GM21447 (cell line): Measurements from ENCODE around the gene PITPNC1.
"Not testable (repeated sequence)": the region's sequence is repeated elsewhere in the genome, so short reads cannot be mapped to it uniquely, and the experiment has no call there.

Experiments
- ATAC-seq: cut with Tn5 transposase; IDR thresholded peaks from one replicate; pipeline ENCODE4 v1.9.1; 2021; ENCODE audit not compliant: unreplicated experiment

PITPNC1 gene

DNA sequence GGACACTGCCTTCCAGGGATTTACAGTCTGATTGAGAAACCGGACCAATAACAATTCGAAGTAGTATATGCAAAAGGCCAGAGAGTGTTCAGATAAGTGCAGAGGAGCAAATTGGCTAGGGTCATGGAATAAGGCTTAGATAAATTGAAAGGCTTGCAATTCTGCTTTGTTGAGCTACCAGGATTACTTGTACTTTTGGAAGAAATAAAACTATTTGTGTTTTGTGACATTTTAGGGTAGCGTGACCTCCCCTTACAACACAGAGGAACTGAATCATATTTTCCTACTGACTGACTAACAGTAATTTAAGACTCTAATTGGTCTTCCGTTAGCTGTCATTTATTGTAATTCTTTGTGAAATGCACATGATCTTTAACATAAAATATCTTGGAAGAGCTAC, 104.7 kb downstream of the PITPNC1 start:
- no peak for ATAC-seq

DNA sequence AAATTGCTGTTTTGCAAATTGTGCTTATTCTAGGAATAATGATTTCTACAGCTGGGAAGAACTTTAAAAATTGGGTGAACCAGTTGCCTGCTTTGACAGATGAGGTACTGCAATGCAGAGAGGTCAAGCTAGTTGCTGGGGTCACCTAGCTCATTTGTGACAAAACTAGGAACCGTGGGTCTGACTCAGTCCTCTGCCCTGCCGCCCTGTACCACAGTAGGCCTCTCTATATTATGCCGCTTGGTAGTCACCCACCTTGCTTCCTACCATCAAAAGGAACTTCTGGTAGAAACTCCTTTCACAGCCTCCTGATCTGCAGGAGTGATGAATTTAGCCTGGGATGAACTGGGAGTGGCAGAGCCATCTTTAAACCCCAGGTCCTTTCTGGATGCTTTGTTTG, 105.7 kb downstream of the PITPNC1 start:
- ATAC-seq: no peak

DNA sequence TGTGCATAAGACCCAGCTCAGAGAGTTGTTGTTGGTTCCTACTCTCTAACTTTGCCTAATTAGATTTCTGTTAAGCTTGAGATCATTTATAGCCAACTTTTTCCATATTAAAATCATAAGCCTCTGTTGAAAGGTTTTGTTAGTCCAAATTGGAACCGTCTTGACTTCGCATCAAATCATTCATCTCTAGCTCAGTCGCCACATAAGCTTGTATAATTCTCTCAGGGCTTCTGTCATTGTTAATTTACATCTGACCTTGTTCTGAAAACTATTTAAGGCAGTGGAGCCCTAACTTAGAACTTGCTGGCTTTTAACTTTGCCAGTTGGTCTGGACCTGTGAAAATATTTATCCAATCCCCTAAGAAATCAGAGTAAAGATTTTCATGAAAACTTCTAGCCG, 107.2 kb downstream of the PITPNC1 start:
- no peak for ATAC-seq

DNA sequence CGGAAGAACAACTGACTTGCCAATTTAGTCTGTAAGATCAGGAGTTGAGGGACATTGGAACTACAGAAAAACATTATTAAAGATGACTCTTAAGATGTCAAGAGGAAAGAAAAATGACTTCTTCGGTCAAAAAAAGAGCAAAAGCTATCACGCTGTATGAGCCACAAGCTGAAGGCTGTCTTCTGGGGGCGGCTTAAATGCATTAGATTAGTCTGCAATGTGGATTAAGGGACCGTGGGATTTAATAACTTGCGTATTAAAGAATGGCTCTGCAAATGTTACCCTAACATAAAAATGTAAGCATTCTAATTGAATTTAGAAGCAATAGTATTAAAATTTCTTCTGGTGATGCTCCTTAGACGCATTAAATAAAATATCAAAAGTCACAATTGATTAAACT, 108.6 kb downstream of the PITPNC1 start:
- no peak for ATAC-seq

DNA sequence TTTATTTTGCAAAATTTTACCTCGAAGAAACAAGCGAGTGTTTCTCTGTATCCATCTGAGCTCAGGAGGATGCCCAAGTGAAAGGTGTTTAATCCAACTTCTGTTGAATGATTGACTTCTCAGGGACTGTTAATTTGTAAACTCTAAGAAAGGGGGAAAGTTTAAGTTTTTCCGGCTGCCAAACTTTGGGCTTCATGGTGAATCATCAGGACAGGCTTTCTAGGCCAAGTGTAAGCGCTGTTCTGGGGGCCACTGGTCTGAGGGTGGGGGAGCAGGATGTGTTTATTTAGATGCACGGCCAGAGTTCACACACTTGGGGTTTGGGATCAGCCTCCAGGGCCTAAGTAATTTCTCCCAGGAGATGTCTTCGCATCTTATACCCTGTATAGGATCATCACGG, 110.4 kb downstream of the PITPNC1 start:
- no peak for ATAC-seq

DNA sequence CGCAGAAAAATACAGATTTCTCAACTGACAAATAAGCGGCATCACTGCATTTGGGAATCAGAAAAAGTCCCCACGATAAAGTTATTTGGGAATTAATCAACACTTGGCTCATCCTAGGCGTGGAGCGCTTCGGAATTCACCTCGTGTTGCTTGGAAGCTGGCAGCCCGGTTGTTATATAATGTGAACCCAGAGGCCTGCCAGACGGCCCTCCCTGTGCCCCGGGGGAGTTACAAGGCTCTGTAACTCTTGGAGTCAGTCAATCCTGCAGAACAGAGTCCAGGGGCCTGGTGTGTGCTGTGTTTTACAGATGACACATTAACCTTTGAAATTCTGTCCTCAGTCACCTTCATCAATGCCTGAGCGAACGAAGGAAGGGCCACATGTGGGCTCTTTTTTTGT, 111.1 kb downstream of the PITPNC1 start:
- no peak for ATAC-seq

DNA sequence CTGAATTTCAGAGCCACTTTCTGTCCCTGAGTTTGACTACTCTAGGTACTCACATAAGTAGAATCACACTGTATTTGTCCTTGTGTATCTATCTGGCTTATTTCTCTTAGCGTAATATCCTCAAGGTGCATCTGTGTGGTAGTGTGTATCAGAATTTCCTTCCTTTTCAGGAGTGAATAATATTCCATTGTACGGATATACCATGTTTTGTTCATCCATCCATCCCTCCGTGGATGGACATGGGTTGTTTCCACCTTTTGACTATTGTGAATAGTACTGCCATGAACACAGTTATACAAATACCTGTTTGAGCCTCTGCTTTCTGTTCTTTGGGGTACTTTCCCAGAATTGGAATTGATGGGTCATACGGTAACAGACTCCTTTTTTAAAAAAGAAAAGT, 111.7 kb downstream of the PITPNC1 start:
- no peak for ATAC-seq

DNA sequence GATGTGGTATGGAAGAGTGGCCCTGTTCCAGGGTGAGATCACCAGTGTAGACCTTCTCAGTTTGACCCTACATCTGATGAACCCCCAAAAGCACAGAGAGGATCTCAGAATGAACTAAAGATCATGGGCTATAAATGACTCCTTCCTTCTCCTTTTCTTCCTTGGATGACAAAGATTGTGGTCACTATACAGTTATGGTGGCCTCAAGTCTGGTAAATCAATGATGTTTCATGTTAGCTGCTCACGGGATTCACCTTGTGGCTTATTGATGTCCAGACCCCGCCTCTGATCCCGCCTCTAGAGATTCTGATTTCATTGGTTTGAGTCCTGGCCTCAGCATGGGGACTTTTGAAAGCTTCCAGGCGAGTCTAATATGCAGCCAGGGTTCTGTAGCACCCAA, 112.2 kb downstream of the PITPNC1 start:
- no peak for ATAC-seq

DNA sequence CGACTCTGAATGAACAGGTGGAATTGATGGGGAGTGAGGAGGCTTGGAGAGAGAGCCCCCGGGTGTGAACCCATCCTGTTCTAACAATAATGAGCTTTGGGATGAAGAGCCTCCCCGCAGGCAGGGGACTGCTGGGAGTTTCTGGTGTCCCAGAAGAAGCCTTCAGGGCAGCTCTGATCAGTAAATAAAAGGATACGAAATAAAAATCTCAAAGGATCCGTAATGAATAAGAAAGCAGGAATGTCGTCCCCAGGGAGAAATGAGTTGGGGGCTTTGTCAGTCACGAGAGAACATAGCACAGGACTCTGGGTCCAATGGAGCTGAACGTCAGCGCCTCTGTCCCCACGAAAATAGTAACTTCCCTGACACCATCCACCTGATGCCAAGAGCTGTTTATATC, 113.4 kb downstream of the PITPNC1 start:
- ATAC-seq: no peak

DNA sequence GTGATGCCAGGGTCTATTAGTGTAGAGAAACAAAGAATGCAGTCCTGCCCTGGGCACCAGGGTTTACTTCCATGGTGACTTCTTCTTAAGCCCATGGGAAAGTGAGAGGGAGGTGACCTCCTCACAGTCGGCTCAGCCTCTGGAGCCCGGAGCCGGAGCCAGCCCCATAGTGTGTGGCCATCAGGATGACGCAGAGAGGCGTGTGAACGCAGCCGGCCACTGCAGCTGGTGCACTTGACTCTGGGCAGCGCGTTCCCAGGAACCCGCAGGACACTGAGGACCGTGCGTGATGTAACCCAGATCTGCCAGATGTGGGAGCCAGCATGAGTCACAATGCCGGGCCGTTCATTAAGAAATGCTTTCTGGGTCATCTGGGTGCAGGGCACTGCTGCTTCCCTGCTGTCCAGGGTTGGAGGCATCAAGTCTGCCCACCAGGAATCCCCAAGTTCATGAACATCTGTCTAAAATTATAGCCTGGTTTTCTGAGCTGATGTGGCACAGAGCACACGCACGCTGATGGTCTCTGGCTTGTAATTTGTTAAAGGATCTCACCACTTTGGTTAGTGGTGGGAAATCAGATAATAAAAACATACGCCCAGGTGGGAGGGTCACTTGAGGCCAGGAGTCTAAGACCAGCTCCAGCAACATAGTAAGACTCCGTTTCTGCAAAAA, 114.1 kb downstream of the PITPNC1 start:
- ATAC-seq: no peak

DNA sequence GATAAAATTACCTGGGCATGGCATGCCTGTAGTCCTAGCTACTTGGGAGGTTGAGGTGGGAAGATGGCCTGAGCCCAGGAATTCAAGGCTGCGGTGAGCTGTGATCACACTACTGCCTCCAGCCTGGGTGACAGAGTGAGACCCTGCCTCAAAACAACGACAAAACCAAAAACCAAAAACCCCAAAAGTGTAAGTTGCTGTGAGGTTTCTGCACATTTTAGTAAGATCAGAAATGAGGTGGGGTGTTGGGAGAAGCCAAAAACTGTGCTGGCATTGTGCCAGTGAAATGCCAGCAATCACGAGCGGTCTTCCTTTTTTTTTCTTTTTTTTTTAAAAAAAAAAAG, 114.6 kb downstream of the PITPNC1 start:
- ATAC-seq: no peak

DNA sequence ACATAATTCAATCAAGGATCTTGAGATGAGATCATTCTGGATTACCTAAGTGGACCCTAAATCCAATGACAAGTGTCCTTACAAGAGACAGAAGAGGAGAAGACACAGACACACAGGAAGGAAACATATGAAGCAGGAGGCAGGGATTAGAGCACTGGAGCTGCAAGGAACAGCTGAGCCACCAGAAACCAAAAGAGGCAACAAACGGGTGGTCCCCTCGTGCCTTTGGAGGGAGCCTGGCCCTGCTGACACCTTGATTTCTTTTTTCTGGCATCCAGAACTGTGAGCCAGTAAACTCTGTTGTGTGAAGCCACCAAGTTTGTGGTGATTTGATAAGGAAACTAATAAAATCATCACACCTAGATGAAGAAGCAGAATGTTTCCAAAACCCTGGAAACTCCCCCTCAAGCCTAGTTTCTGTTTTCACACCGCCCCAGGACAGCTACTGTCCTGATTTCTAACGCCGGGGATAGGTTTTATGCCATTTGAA, 115.2 kb downstream of the PITPNC1 start:
- no peak for ATAC-seq

DNA sequence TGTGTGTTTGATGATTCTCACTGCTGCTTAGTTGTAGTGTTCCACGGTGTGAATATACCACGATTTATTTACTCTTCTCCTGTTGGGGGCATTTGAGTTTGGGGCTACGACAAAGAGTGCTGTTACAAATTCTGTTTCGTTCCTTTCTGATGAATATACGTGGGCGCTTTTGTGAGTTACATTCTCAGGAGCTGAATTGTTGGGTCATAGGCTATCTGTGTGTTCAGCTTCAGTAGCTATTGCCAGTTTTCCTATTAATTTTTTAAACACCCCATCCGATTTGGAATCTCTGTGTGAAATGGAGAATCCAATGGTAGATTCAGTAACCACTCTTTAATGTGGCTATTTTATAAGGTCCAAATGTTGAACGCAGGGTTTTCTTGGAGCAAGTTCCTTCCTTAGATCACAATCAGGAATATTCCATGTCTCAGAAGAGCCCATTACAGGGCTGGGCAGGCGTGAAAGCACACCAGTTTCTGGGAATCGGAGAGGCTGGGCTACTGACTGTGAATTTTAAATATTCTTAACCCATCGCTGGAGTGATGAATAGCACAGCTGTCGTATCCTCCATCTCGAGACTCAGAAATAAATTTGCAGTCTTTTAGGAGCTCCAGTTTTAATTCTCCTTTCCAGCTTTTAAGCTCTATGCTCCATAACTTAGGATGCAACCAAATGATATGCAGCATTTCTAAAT, 115.9 kb downstream of the PITPNC1 start:
- no peak for ATAC-seq

DNA sequence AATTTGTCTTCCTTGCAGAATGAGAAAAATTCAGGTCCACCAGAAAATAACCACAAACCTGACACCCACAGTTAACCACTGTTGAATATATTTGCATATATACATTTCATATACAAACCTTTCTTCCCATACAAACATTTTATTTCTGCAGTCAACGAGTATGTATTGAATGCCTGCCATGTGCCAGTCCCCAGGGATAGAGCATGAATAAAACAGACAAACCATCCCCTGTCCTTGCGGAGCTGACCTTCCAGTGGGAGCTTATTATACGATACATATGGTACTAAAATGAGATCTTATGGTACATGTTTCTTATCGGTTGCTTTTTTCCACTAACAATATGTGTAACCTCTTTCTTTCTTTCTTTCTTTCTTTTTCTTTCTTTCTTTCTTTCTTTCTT, 116.7 kb downstream of the PITPNC1 start:
- ATAC-seq: no peak

DNA sequence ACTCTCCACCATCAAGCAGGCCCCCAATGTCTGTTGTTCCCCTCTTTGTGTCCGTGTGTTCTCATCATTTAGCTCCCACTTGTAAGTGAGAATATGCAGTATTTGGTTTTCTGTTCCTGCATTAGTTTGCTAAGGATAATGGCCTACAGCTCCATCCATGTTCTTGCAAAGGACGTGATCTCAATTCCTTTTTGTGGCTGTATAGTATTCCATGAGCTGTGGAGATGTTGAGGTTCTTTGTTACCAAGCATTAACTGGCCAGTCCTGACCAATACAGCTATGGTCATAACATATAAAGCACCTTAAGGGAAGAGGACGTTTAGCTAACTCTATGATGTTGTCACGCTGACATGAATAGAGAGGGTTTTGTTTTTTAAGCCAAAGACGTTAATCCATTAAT, 118.5 kb downstream of the PITPNC1 start:
- ATAC-seq: not testable (repeated sequence)

DNA sequence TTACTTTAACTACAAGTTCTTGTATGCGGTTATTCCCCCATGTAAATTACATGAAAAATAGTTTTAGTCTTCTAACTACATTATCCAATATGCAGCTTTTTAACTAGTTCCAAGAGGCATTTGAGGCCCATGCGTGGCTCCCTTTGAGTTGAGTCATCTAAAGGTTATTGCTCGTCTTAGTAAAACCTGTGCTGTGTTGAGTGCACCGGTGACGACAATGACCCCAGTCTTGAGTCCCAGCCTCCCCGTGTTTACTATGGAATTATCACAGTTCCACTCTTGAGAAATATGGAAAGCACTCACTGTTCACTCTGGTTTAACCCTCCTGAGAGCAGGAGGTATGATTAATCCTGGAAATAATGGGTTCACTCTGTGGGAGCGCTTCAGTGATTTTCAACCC, 119.2 kb downstream of the PITPNC1 start:
- ATAC-seq: no peak

DNA sequence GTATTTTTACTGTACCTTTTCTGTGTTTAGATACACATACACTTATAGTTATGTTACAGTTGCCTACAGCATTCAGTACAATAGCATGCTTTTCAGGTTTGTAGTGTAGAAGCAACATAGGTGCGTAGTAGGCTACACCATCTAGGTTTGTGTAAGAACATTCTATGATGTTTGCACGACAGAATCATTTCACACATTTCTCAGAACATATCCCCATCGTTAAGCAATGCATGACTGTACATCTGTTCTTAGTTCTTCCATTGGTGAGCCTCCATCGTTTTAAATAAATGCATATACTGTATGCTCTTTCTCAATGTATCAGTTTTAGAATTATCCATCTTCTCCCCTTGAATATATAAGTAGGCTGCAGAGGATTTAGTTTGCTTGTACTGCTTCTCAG, 122.6 kb downstream of the PITPNC1 start:
- ATAC-seq: no peak

DNA sequence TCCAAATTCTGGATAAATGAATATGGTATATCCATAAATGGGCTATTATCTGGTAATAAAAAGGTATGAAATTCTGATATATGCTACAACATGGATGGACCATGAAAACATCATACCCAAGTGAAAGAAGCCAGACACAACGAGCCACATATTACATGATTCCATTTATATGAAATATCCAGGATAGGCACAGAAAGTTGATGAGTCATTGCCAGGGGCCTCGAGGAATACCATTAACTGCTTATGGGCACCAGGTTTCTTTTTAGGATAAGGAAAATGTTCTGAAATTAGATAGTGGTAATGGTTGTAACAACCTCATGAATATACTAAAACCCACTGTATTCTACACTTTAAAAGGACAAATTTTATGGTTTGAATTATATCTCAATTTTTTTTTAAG, 123.2 kb downstream of the PITPNC1 start:
- ATAC-seq: no peak

DNA sequence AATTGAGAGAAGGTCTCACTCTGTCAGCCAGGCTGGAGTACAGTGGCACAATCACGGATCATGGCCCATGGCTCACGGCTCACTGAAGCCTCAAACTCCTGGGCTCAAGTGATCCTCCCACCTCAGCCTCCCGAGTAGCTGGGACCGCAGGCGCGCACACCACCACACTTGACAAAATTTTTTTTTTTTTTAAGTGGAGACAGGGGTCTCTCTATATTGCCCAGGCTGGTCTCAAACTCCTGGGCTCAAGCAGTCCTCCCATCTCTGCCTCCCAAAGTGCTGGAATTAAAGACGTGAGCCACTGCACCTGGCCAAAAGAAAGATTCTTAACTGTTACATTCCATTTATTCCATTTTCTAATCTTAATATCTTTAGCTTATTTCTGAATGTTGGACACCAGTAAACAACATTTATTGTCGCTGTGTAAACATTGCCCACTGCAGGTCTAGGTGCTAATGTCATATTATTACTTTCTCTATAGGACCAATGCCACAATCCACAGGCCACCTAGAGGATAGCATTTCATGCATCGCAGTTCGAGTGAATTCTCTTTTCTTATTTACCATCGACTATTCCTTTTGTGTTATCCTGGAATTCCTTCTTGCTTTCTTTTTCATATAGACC, 123.7 kb downstream of the PITPNC1 start:
- ATAC-seq: no peak

DNA sequence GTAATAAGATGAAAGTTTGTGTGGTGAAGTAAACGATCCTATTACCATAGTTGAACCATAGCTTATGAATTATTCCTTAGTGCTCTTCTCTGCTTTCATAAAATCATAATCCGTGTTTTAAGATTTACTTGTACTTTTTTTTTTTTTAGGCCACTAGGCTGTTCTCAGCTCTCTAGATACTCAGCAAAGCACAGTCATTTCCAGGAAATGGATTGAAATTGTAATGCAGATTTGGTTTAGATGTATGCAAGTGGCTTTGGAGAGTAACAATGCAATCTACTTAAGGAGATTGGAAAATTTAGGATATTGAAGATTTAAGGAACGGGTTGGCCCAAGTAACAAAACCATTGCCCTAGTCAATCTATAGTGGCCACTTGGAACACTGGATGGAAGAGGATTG, 125.1 kb downstream of the PITPNC1 start:
- ATAC-seq: no peak

DNA sequence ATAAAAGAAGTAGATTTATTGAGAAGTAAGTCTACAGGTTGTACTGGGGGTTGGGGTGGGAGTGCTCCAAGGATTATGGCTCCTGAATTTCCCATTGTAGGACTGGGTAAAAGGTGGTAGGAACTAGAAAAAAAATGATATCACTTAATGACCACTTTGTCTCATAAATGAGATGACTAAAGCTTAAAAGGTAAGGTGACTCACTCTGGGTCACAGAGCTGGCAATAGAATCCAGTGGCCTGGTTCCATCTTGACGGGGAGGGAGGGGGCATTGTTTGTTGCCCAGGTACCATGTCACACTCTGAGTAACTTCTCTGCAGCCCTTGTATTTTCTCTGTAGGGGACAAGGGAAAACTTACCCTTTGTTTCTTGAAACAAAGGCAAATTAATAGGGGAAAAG, 126.1 kb downstream of the PITPNC1 start:
- no peak for ATAC-seq

DNA sequence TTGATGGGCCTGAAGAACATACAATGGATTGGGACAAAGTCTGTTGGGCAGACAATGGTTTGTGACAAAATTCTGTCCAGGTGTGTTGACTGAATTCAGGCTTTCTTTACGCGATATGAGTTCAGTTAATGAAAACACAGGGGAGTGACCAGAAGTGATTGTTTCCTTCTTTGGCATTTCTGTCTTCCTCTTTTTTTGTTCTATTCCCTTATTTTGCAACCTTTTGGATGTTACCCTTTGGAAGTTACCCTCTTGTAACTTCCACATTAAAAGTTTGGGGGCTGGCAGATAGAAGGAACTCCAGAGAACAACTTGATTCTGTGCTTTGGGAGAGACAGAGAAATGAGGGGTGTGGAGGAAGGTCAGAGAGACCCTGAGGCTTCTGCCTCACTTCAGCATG, 126.7 kb downstream of the PITPNC1 start:
- no peak for ATAC-seq

DNA sequence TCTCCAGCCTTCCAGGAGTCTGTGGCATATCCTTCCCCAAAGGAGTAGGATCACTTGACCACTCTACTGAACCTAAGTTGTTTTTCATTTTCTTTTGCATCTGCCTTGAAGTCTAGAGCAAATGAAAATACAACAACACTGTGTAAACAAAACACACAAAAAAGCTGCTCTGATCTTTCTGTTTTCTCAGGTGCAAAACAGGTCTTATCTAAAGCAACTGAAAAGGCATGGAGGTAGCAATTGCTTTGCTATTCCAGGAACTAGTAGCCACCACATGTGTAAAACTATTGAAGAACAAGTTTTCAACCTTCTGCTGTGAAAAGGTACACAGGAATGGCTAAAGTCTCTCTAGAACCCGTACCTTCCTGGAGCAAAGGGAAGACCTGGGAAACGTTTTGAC, 127.1 kb downstream of the PITPNC1 start:
- ATAC-seq: no peak
